Activated CD8-positive, alpha-beta T cell treated with anti-CD3 and anti-CD28 coated beads for 36 hours (primary cell): ENCODE data around the gene CTCF. TPM values are rescaled to one million over a fixed set of nuclear protein-coding genes. Genes with fewer than 3 reads are reported as not detected.
A peak's percentile ranks its signal among the peaks of the same experiment; 100 is the strongest.

Experiments
- ATAC-seq: fragments of 200-7000 bp; cut with Tn5 transposase; one replicate; pipeline ENCODE4 v1.10.0; 2021; ENCODE audit warnings: mild to moderate bottlenecking, moderate library complexity
- CTCF ChIA-PET: fragments of 350-600 bp; sonication (Branson Sonifier 250); formaldehyde crosslinking; loops from one replicate; lab custom pipeline; 2021; ENCODE audit warnings: antibody characterized with exemption; lab: Charles Lee
- POLR2A ChIA-PET: fragments of 350-600 bp; sonication (Branson Sonifier 250); formaldehyde crosslinking; loops from one replicate; lab custom pipeline; 2021; ENCODE audit warnings: antibody characterized with exemption; lab: Charles Lee
- DNase-seq: peaks from one replicate; pipeline ENCODE4 v3.0.0-alpha.2; 2020
- H3K27ac Mint-ChIP-seq: one replicate; pipeline ENCODE4 v1.8.0; 2021; ENCODE audit warnings: mild to moderate bottlenecking, mixed read lengths
- H3K27me3 Mint-ChIP-seq: one replicate; pipeline ENCODE4 v1.8.0; 2021; ENCODE audit warnings: mixed read lengths
- H3K36me3 Mint-ChIP-seq: one replicate; pipeline ENCODE4 v1.8.0; 2021; ENCODE audit warnings: low read depth, mixed read lengths
- H3K4me1 Mint-ChIP-seq: one replicate; pipeline ENCODE4 v1.8.0; 2021; ENCODE audit warnings: low read depth, mixed read lengths
- H3K4me3 Mint-ChIP-seq: one replicate; pipeline ENCODE4 v1.8.0; 2021; ENCODE audit warnings: mild to moderate bottlenecking, moderate library complexity, mixed read lengths
- H3K9me3 Mint-ChIP-seq: one replicate; pipeline ENCODE4 v1.8.0; 2021; ENCODE audit warnings: mixed read lengths
- CTCF ChIP-seq: fragments of 200-600 bp; IDR thresholded peaks from one replicate; pipeline ENCODE4 v1.8.0; 2022; ENCODE audit warnings: antibody characterized with exemption, mild to moderate bottlenecking
- intact Hi-C: fragments of 100-400 bp; cut with micrococcal nuclease; formaldehyde crosslinking; loops from one replicate; pipeline ENCODE4 v1.10.0; 2022
- total RNA-seq, 2 experiments: library from RNA; stranded (reverse); gene quantifications; one replicate each; pipeline ENCODE4 v1.2.3, GENCODE V29; 2021

Gene CTCF
- total RNA-seq, 2 experiments from 2014 or later: 47.4 to 50.6 TPM

GRCh38 chr16:67657017-67657608 is 94.8 kb downstream of the CTCF start:
- Mint-ChIP-seq H3K27ac (no peak overlapping the region), H3K4me3 (no peak overlapping the region), H3K4me1 (peaks cover 16% of the 10 kb centered on the region), H3K36me3 (peaks cover 17% of the 10 kb centered on the region), H3K27me3 (no peaks in the 10 kb centered on the region), H3K9me3 (no peaks in the 10 kb centered on the region)
- no peak for TF ChIP-seq CTCF
- ChIA-PET POLR2A (interaction anchor here (1.1 to 5.2 kb wide), 9 partner anchors 9 to 120 kb away, joined by 3 to 100 read pairs (median 4); partner anchors contain the start of gene CARMIL2), CTCF (interaction anchor here (1.0 to 14.7 kb wide), 6 partner anchors 12 to 176 kb away, joined by 3 to 154 read pairs (median 6); partner anchors contain the start of genes ATP6V0D1, CARMIL2 and CTCF)
- DNase-seq (no peak), ATAC-seq (no peak)
- intact Hi-C loops: no loop called here

- no peak for TF ChIP-seq CTCF
- intact Hi-C loops: no loop called here
- Mint-ChIP-seq H3K27ac (no peak overlapping the region), H3K4me3 (no peak overlapping the region), H3K4me1 (peaks cover 15% of the 10 kb centered on the region), H3K27me3 (no peaks in the 10 kb centered on the region), H3K36me3 (peaks cover 15% of the 10 kb centered on the region), H3K9me3 (no peaks in the 10 kb centered on the region)
- CTCF ChIA-PET: interaction anchor here (1.0 to 14.7 kb wide), 8 partner anchors 13 to 177 kb away, joined by 3 to 154 read pairs (median 6); partner anchors contain the start of genes ATP6V0D1, CARMIL2 and CTCF
- DNase-seq: no peak
- POLR2A ChIA-PET: interaction anchor here (1.0 to 5.2 kb wide), 6 partner anchors 10 to 278 kb away, joined by 3 to 100 read pairs (median 6); partner anchors contain the start of genes CARMIL2 and CTCF
- no peak for ATAC-seq
Measured at GRCh38 chr16:67657751-67658518, 95.6 kb downstream of the CTCF start.

- peaks cover 15% of the 10 kb centered on the region for H3K4me1 Mint-ChIP-seq
- no peak for TF ChIP-seq CTCF
- peak overlapping the region; percentile 90 for H3K4me3 Mint-ChIP-seq
- H3K36me3 Mint-ChIP-seq: peaks cover 16% of the 10 kb centered on the region
- DNase-seq (no peak), ATAC-seq (no peak)
- intact Hi-C loops: no loop called here
- H3K9me3 Mint-ChIP-seq: no peaks in the 10 kb centered on the region
- ChIA-PET POLR2A (interaction anchor here (1.0 to 5.2 kb wide), 7 partner anchors 11 to 277 kb away, joined by 3 to 100 read pairs (median 6); partner anchors contain the start of genes ATP6V0D1, CARMIL2 and CTCF), CTCF (interaction anchor here (0.7 to 14.7 kb wide), 9 partner anchors 9 to 178 kb away, joined by 3 to 154 read pairs (median 6); partner anchors contain the start of genes ATP6V0D1 and CARMIL2)
- H3K27ac Mint-ChIP-seq: peak overlapping the region; percentile 92
- H3K27me3 Mint-ChIP-seq: no peaks in the 10 kb centered on the region
Measured at GRCh38 chr16:67658849-67659674, 96.7 kb downstream of the CTCF start.

GRCh38 chr16:67659675-67660563 is 97.6 kb downstream of the CTCF start, which contains the start of gene ACD:
Gene ACD (minus strand): TSS chr16:67660260. CDS start chr16:67660220, 40 bp downstream.
- POLR2A ChIA-PET: interaction anchor here (1.2 to 5.2 kb wide), 5 partner anchors 12 to 178 kb away, joined by 3 to 100 read pairs (median 6); partner anchors contain the start of genes ATP6V0D1, CARMIL2 and CTCF
- CTCF ChIA-PET: interaction anchor here (0.6 to 14.7 kb wide), 10 partner anchors 8 to 179 kb away, joined by 3 to 154 read pairs (median 8); partner anchors contain the start of genes ATP6V0D1, CARMIL2 and CTCF
- H3K27ac Mint-ChIP-seq: peak within 1 kb of the TSS; percentile 92
- H3K27me3 Mint-ChIP-seq: no peaks in the 10 kb centered on the region
- H3K9me3 Mint-ChIP-seq: no peaks in the 10 kb centered on the region
- ATAC-seq (peak; percentile 77), DNase-seq (peak; percentile 92)
- no peak for TF ChIP-seq CTCF
- peaks cover 13% of the 10 kb centered on the region for H3K36me3 Mint-ChIP-seq
- intact Hi-C loops: loop anchor here (10.0 kb wide), 1 partner anchor 275 kb away; the partner anchor contains the start of genes CTRL and PSMB10
- peak within 1 kb of the TSS; percentile 90 for H3K4me3 Mint-ChIP-seq
- peaks cover 15% of the 10 kb centered on the region for H3K4me1 Mint-ChIP-seq
